Right cardiac atrium (tissue), 5 donors: Measurements from ENCODE around the gene LTBP3. TPM values are rescaled to one million over a fixed set of nuclear protein-coding genes. Genes with fewer than 3 reads are reported as not detected.

ENCODE experiments used
- ATAC-seq, 2 donors: fragments of 200-7000 bp; cut with Tn5 transposase; one replicate each; pipeline versions ENCODE4 v1.8.0 to v1.9.1; 2020; ENCODE audit warnings: moderate library complexity in 2 of 2, mild to moderate bottlenecking in 1 of 2
- DNase-seq, 3 donors: peaks; one replicate each; pipeline ENCODE4 v3.0.0-alpha.2; 2020
- H3K27ac ChIP-seq: one replicate; pipeline ENCODE4 v1.5.1; 2013; ENCODE audit warnings: mild to moderate bottlenecking, low read length, control low read depth, moderate library complexity
- H3K27me3 ChIP-seq: one replicate; pipeline ENCODE4 v1.6.1; 2013; ENCODE audit not compliant: control insufficient read depth, insufficient read depth
- H3K4me1 ChIP-seq: one replicate; pipeline ENCODE4 v1.6.1; 2013; ENCODE audit warnings: low read length; ENCODE audit not compliant: control insufficient read depth, insufficient read depth
- H3K4me3 ChIP-seq: one replicate; pipeline ENCODE4 v1.5.1; 2013; ENCODE audit warnings: low read length, control low read depth
- H3K9me3 ChIP-seq: one replicate; pipeline ENCODE4 v1.6.1; 2013; ENCODE audit warnings: low read length; ENCODE audit not compliant: control insufficient read depth
- WGBS: extraction: QIAGEN DNeasy Blood & Tissue Kit; methylation state at CpG from one replicate; pipeline ENCODE4 v1.1.7; 2013; 5-methylcytosine and 5-hydroxymethylcytosine counted together
- intact Hi-C, 4 donors: fragments of 100-400 bp; cut with DNase I; formaldehyde crosslinking; loops; one replicate each; pipeline versions ENCODE4 v1.11.0 to v1.14.0; 2022 to 2023
- polyA plus RNA-seq: library from polyadenylated mRNA; stranded (reverse); fragments of 200-250 nt; gene quantifications from one replicate; pipeline ENCODE4 v1.2.3, GENCODE V29; 2013
- total RNA-seq, 4 donors: library from RNA; stranded (reverse); fragmentation: NEBNext Ultra II Directional; extraction: Animal tissue kit (Norgen Biotek cat#: 25700); gene quantifications; one replicate each; pipeline ENCODE4 v1.2.1, GENCODE V29; 2021
- donor health status: healthy with polysubstance abuse.
- donor health status: DM: no; HTN: yes; CAD: no.
- donor health status: DM: no; HTN: no; CAD: no.
- donor health status: DM: no; HTN: yes; CAD: no; lungs with severe emphysema.
- donor health status: DM: yes; HTN: yes; CAD: no.

Gene LTBP3
- total and polyA plus RNA-seq, 5 donors, result 60.2 to 161 (median 134) TPM

DNA sequence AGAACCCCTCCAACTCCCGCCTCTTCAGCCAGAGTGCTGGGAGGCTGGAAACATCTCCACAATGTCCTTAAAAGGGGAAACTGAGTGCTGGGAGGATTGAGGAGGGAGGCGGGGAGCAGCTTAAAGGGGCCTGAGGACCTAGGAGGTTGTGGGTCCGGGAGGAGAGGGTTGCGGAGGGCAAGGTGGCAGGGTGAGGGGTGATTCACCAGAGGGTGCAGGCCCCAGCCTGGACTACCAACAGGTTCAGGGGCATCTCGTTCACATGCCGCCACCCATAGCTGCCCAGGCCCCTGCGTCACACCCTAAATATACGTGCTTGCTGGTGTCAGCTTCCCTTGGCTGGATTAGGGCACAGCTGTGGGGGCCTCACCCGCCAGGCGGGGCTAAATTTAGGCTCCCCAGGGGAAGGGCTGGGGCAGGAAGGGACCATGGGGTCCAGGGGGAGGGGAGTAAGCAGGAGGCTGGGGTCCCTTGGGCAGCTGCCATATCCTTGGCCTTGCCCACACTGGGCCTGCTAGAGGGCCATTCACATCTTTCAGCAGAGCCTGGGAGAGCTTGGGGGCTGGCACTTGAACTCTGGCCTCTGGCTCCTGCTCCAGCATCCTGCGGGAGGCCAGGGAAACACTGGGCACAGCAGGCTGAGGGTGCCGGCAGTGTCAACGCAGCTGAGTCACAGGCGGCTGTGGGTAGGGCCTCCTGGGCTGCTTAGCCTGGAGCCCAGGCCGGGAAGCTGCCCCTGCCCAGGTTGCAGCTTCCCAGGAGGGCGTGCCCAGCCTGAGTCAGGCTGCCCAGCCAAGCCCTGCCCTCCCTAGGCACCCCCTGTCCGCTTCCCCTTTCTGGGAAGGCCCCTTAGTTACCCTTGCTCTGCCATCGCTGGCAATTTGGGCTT, 19.0 kb upstream of the LTBP3 start:
- intact Hi-C loops, result loop anchor here in 1 of 4 donors (5.0 kb wide), 1 partner anchor 35 kb away; the partner anchor contains the start of gene MAP3K11
- WGBS, result 33% methylated on average over 18 of the region's 18 CpGs
- peaks cover 9% of the 10 kb centered on the region for H3K4me1 ChIP-seq
- peak; percentile 82 to 88 (median 84) for DNase-seq
- peak overlapping the region; percentile 84 for H3K4me3 ChIP-seq
- peak; percentile 29 to 52 for ATAC-seq
- H3K27ac ChIP-seq, result peak overlapping the region; percentile 92
- H3K9me3 ChIP-seq, result no peaks in the 10 kb centered on the region
- no peaks in the 10 kb centered on the region for H3K27me3 ChIP-seq

DNA sequence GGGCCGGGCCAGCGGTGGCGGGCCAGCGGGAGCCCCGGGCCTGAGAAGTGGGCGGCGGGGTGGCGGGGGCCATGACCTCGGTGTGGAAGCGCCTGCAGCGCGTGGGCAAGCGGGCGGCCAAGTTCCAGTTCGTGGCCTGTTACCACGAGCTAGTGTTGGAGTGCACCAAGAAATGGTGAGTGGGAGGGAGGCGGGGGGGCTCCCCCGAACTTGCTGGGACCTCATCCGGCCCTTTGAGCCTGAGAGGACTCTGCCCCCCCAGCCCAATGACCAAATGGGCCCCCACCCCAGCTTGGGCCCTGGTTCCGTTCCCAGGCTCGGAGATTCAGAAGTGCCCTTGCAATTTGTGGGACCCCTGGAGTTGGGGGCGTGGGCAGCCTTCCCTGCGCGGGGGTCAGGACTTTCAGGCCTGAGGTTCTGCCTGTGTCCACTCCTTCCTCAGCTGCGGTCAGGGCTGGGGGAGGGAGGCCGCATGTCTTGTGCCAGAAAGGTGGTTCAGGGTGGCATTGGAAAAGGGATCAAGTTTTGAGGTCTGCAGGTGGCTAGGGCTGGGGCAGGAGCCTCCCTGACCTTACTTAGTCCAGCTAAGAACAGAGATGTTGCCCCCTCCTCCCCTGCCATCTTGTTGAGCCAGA, 18.2 kb upstream of the LTBP3 start:
- no peaks in the 10 kb centered on the region for H3K9me3 ChIP-seq
- peak overlapping the region; percentile 84 for H3K4me3 ChIP-seq
- H3K27ac ChIP-seq, result peak overlapping the region; percentile 92
- intact Hi-C loops, result loop anchor here in 1 of 4 donors (5.0 kb wide), 1 partner anchor 36 kb away; the partner anchor contains the start of gene MAP3K11
- DNase-seq (peak; percentile 57 to 82 (median 80)), ATAC-seq (no peak)
- 10% methylated on average over 26 of the region's 26 CpGs for WGBS
- H3K27me3 ChIP-seq, result no peaks in the 10 kb centered on the region
- peaks cover 14% of the 10 kb centered on the region for H3K4me1 ChIP-seq

DNA sequence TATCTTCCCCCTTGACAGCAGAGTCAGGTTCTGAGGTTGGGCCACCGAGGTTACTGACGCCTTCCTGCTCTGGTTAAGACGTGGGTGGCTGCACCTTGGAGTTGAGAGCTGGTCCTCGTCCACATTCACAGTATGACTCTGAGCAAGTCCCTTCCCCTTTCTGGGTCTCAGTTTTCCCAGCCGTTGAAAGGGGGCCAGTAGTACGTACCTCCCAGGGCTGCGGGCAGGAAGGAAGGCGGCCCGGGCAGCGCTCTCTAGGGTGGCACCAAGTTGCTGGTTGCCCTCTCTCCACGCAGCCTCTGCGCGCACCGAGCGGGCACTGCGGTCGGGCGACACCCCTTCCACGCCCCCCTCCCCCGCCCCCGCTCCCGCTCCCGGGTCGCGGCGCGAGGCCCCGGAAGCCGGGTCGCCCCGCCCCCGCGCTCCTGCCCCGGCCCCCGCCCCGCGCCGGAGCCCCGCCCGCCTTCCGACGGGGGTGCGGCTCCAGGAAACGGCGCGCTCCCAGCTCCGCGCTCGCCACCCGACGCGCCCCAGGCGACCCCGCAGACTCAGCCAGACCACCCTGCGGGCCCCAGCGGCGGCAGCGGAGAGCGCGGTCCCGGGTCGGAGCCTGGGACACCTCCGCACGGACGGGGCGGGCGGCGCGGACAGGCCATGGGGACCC, 17.5 kb upstream of the LTBP3 start, which contains the start of gene EHBP1L1:
EHBP1L1 (plus strand) TSS at position 486 of the 664 bp plus-strand sequence. CDS start 250 bp downstream, outside the sequence.
- peak within 1 kb of the TSS; percentile 84 for H3K4me3 ChIP-seq
- intact Hi-C loops, result loop anchor here in 1 of 4 donors (5.0 kb wide), 1 partner anchor 37 kb away; the partner anchor contains the start of gene MAP3K11
- no peaks in the 10 kb centered on the region for H3K27me3 ChIP-seq
- 1% methylated on average over 67 of the region's 69 CpGs for WGBS
- ATAC-seq (peak; percentile 3 to 9), DNase-seq (peak; percentile 81 to 93 (median 93))
- peaks cover 14% of the 10 kb centered on the region for H3K4me1 ChIP-seq
- peak within 1 kb of the TSS; percentile 92 for H3K27ac ChIP-seq
- H3K9me3 ChIP-seq, result no peaks in the 10 kb centered on the region

DNA sequence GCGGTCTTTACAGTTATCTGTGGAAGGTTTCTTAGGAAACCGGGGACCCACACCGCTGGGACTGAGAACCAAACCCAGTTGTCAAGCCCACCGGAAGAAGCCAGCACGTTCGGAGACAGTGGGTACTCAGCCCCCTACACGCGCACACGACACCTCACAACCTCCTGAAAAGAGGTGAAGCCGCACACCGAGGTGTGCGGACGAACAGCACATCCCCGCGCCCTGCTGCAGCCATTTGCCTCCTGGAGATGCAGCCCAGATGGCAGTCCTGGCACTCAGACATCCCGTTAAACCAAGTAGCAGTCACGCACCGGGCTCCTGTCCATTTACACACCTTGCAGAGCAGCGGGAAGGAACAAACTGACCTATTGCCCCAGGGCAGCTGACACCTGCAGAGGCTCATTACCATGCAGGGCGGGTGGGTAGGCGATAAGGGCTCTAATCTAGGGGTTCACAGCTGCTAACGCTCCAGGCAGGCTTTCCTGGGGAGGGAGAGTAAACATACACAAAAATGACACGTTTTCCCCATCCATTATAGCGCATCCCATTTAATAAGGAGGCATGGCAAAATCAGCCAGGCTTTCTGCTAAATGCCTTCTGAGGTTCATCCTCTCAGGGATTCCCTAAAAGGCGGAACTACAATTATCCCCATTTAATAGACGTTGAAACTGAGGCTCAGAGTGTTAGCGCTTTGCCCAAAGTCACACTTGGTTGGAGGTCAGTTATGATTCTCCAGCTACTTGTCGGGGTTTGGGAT, 16.8 kb upstream of the LTBP3 start:
- intact Hi-C loops, result loop anchor here in 1 of 4 donors (5.0 kb wide), 1 partner anchor 37 kb away; the partner anchor contains the start of gene MAP3K11

DNA sequence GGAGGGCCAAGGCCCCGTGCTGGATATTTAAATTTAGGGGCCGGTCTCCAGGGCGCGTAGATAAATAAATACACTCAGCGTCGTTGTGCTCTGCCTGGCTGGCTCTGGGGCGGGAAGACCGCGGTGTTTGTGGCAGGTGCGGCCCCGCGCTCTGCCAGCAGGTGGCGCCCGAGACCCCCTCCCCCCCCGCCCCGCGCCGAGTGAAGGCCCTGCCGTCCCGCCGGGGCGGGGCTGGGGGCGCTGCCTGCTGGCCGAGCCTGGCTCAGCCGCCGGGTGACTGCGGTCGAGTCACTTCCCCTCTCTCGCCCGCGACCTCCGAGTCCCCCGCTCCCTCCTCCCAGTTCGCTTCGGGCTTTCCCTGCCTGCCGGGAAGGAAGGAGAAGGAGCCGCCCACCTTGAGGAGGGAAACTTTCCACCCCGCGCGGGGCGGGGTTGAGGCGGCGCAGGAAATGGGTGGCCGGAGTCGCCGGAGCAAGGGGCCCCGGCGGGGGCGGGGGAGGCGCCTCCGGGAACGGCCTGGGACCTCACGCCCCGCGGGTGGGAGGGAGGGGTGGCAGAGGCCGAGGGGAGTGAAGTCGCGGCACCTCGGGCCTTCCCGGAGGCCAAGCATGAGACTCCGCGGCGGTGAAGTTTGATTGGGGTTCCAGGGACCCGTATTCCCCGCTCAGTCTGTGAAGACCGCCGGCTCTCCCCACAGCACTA, 16.1 kb upstream of the LTBP3 start:
- intact Hi-C loops, result no loop called here
- Histone ChIP-seq H3K9me3 (no peaks in the 10 kb centered on the region), H3K27ac (peak overlapping the region; percentile 73), H3K27me3 (no peaks in the 10 kb centered on the region), H3K4me3 (peak overlapping the region; percentile 84), H3K4me1 (peaks cover 14% of the 10 kb centered on the region)
- peak; percentile 98 for DNase-seq
- peak; percentile 70 to 72 for ATAC-seq
- WGBS, result 1% methylated on average over 67 of the region's 67 CpGs

More for the DNA sequence above, 16.8 kb upstream of the LTBP3 start:
- no peaks in the 10 kb centered on the region for H3K9me3 ChIP-seq
- H3K4me1 ChIP-seq, result peaks cover 14% of the 10 kb centered on the region
- WGBS, result 26% methylated on average over 28 of the region's 28 CpGs
- H3K27me3 ChIP-seq, result no peaks in the 10 kb centered on the region
- peak overlapping the region; percentile 73 for H3K27ac ChIP-seq
- DNase-seq (peak in 2 of 3 donors; percentile 66 to 74), ATAC-seq (no peak)
- H3K4me3 ChIP-seq, result peak overlapping the region; percentile 84

DNA sequence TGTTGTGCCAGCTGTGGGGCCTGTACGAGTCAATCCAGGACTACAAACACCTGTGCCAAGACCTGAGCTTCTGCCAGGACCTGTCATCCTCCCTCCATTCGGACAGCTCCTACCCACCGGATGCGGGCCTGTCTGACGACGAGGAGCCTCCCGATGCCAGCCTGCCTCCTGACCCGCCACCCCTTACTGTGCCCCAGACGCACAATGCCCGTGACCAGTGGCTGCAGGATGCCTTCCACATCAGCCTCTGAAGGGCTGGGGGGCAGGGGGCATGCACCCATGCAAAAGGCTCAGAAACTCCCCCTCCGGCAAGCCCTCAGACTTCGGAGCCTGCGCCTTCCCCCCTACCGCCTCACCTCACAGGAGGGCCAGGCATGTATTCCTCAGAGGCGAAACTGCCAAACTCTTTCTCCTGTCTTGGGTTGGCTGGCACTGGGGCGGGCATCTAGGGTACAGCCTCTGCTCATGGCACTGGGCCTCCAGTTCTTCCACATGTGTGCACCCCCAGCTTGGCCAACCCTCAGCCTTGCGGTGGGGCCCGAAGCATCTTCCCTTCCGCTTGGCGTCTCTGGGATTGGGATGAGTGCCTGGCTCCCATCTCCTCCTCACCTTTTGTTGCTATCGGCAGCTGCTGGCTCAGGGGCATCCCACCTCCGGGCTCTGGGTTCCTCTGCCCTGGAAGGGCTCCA, 15.4 kb upstream of the LTBP3 start:
- intact Hi-C loops, result no loop called here
- ATAC-seq (no peak), DNase-seq (peak; percentile 50 to 76 (median 68))
- Histone ChIP-seq H3K27ac (peak overlapping the region; percentile 69), H3K4me3 (peak overlapping the region; percentile 84), H3K9me3 (no peaks in the 10 kb centered on the region), H3K27me3 (no peaks in the 10 kb centered on the region), H3K4me1 (peaks cover 19% of the 10 kb centered on the region)
- WGBS, result 28% methylated on average over 22 of the region's 22 CpGs

DNA sequence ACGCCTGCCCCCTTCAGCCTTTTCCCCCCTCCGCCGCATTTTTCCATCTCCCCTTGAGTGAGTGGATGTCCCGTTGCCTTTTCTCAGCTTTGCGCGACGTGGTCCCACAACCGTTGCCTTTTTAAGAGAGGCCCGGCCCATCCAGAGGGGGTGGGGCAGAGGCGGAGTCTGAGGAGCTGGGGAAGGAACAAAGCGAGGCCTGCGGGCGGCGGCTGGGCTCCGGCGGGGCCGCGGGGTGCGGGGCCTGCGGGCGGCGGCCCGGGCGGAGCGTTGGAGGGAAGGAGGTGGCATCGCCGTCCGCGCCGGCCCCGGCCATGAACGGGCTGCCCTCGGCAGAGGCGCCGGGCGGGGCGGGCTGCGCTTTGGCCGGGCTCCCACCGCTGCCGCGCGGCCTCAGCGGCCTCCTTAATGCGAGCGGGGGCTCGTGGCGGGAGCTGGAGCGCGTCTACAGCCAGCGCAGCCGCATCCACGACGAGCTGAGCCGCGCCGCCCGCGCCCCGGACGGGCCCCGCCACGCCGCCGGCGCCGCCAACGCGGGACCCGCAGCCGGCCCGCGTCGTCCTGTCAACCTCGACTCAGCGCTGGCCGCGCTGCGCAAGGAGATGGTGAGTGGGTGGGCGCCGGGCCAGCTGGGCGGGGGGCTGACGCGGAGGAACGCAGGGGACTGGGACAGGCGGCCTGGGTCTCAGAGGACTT, 14.3 kb upstream of the LTBP3 start, which contains the start of gene FAM89B:
FAM89B (plus strand) TSS at position 183 of the 696 bp plus-strand sequence; CDS start at position 315, 132 bp downstream.
- Histone ChIP-seq H3K4me3 (peak within 1 kb of the TSS; percentile 84), H3K27me3 (no peaks in the 10 kb centered on the region), H3K4me1 (peaks cover 17% of the 10 kb centered on the region), H3K27ac (peak within 1 kb of the TSS; percentile 75), H3K9me3 (no peaks in the 10 kb centered on the region)
- peak; percentile 13 to 27 for ATAC-seq
- intact Hi-C loops, result no loop called here
- under 1% methylated on average over 86 of the region's 86 CpGs for WGBS
- DNase-seq, result peak; percentile 94 to 98 (median 97)

DNA sequence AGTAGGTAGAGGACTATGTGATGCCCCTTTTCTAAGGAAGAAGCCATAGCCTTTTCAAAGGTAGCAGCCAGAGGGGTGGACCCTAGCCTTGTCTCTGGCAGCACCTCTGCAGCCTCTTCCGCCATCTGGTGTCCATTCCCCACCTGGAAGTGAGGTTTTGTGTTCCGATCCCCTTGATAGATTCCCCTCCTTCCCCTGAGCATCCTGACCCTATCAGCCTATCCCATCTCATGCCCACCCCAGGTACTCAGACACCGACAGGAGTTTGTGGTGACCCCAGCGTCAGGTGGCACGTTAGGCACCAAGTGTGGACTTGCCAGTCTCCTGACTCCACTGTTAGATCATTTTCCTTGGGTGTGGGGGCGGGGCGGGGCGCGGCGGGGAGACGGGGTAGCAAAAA, 13.8 kb upstream of the LTBP3 start:
- ATAC-seq (no peak), DNase-seq (no peak)
- intact Hi-C loops, result no loop called here
- no peaks in the 10 kb centered on the region for H3K27me3 ChIP-seq
- peak overlapping the region; percentile 52 for H3K27ac ChIP-seq
- H3K4me3 ChIP-seq, result peak overlapping the region; percentile 84
- peaks cover 15% of the 10 kb centered on the region for H3K4me1 ChIP-seq
- no peaks in the 10 kb centered on the region for H3K9me3 ChIP-seq
- 7% methylated on average over 11 of the region's 11 CpGs for WGBS

DNA sequence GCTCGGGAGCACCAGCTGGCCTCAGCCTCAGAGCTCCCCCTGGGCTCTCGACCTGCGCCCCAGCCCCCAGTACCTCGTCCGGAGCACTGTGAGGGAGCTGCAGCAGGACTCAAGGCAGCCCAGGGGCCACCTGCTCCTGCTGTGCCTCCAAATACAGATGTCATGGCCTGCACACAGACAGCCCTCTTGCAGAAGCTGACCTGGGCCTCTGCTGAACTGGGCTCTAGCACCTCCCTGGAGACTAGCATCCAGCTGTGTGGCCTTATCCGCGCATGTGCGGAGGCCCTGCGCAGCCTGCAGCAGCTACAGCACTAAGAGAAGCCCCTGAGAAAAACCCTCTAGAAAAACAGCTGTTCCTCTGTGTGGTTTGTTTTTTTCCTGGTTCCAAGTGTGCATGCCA, 13.3 kb upstream of the LTBP3 start:
- Histone ChIP-seq H3K4me1 (peaks cover 12% of the 10 kb centered on the region), H3K9me3 (no peaks in the 10 kb centered on the region), H3K27me3 (no peaks in the 10 kb centered on the region), H3K27ac (no peak overlapping the region), H3K4me3 (no peak overlapping the region)
- intact Hi-C loops, result no loop called here
- 76% methylated on average over 9 of the region's 9 CpGs for WGBS
- peak in 1 of 3 donors; percentile 51 for DNase-seq
- no peak for ATAC-seq
